ENCODE measurements around the gene LAPTM5. TPM values are rescaled to one million over a fixed set of nuclear protein-coding genes. Genes with fewer than 3 reads are reported as not detected.

LAPTM5 gene
- total and polyA plus RNA-seq, 5 donors from 2014 or later: 552 to 687 (median 589) TPM

GRCh38 chr1:30755334-30755733 lies 2.2 kb downstream of the LAPTM5 start:
- H3K4me3 ChIP-seq (ENCODE audit: low read depth, low read length): peak overlapping the region; percentile 97
- Mint-ChIP-seq H3K9me3 (no peaks in the 10 kb centered on the region), H3K27ac (peak overlapping the region; percentile 97 to 98 (median 98)), H3K4me1 (peaks cover 22 to 89% (median 54%) of the 10 kb centered on the region in 4 donors), H3K27me3 (peaks cover 4% of the 10 kb centered on the region), H3K36me3 (peaks cover 16% of the 10 kb centered on the region), H3K4me3 (peak overlapping the region; percentile 94 to 99 (median 98))
- peak overlapping the region; percentile 94 for H3K27ac ChIP-seq (ENCODE audit: insufficient read depth, low read length, poor library complexity, severe bottlenecking)
- ATAC-seq (ENCODE audit: low read depth in 2 of 2): no peak
- H3K27me3 ChIP-seq (ENCODE audit: control insufficient read depth, insufficient read depth, low read length): no peaks in the 10 kb centered on the region
- no peak for DNase-seq
- H3K4me1 ChIP-seq (ENCODE audit: control insufficient read depth, insufficient read depth, low read length, poor library complexity, severe bottlenecking): peaks cover 99% of the 10 kb centered on the region
- peaks cover 8% of the 10 kb centered on the region for H3K36me3 ChIP-seq (ENCODE audit: control insufficient read depth, insufficient read depth, low read length)
- no peaks in the 10 kb centered on the region for H3K9me3 ChIP-seq (ENCODE audit: control insufficient read depth in 2 of 2, low read length in 2 of 2)

GRCh38 chr1:30754684-30755171 lies 2.8 kb downstream of the LAPTM5 start:
- H3K4me1 Mint-ChIP-seq: peaks cover 16 to 89% (median 54%) of the 10 kb centered on the region in 4 donors
- ATAC-seq (ENCODE audit: low read depth in 2 of 2): no peak

DNA sequence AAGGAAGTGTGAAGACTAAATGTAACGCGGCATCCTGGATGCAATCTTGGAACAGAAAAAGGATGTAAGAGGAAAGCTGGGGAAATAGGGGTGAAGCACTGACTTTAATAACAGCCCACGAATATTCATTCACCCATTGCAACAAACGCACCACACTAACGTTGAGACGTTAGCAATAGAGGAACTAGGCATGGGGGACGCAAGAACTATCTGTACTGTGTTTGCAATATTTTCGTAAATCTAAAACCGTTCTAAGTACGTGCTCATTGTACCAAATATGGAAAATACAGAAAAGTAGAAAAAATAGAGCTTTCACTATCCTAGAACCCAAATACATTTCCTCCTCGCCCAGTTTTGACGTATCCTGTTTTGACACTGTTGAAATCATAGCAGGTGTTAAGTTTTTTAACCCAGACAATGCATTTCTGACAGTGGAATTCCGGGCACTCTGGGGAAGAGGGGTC lies 3.9 kb downstream of the LAPTM5 start:
- Histone ChIP-seq H3K36me3 (ENCODE audit: control insufficient read depth, insufficient read depth, low read length) (peaks cover 8% of the 10 kb centered on the region), H3K4me3 (ENCODE audit: low read depth, low read length) (peak overlapping the region; percentile 97), H3K9me3 (ENCODE audit: control insufficient read depth in 2 of 2, low read length in 2 of 2) (no peaks in the 10 kb centered on the region), H3K27ac (ENCODE audit: insufficient read depth, low read length, poor library complexity, severe bottlenecking) (peak overlapping the region; percentile 94), H3K4me1 (ENCODE audit: control insufficient read depth, insufficient read depth, low read length, poor library complexity, severe bottlenecking) (peaks cover 99% of the 10 kb centered on the region), H3K27me3 (ENCODE audit: control insufficient read depth, insufficient read depth, low read length) (no peaks in the 10 kb centered on the region)
- Mint-ChIP-seq H3K27me3 (peaks cover 4% of the 10 kb centered on the region), H3K9me3 (no peaks in the 10 kb centered on the region), H3K4me3 (peak overlapping the region; percentile 94 to 99 (median 98)), H3K36me3 (peaks cover 29% of the 10 kb centered on the region), H3K27ac (peak overlapping the region; percentile 97 to 98 (median 98)), H3K4me1 (peaks cover 11 to 89% (median 58%) of the 10 kb centered on the region in 4 donors)
- no peak for ATAC-seq (ENCODE audit: low read depth in 2 of 2)
- peak in 2 of 3 donors; percentile 59 to 70 for DNase-seq

More at GRCh38 chr1:30754684-30755171, 2.8 kb downstream of the LAPTM5 start:
- Mint-ChIP-seq H3K4me3 (peak overlapping the region; percentile 94 to 99 (median 98)), H3K27me3 (peaks cover 4% of the 10 kb centered on the region), H3K27ac (peak overlapping the region; percentile 97 to 98 (median 98)), H3K9me3 (no peaks in the 10 kb centered on the region), H3K36me3 (peaks cover 20% of the 10 kb centered on the region)
- Histone ChIP-seq H3K27me3 (ENCODE audit: control insufficient read depth, insufficient read depth, low read length) (no peaks in the 10 kb centered on the region), H3K9me3 (ENCODE audit: control insufficient read depth in 2 of 2, low read length in 2 of 2) (no peaks in the 10 kb centered on the region), H3K4me3 (ENCODE audit: low read depth, low read length) (peak overlapping the region; percentile 97), H3K27ac (ENCODE audit: insufficient read depth, low read length, poor library complexity, severe bottlenecking) (peak overlapping the region; percentile 94), H3K36me3 (ENCODE audit: control insufficient read depth, insufficient read depth, low read length) (peaks cover 8% of the 10 kb centered on the region), H3K4me1 (ENCODE audit: control insufficient read depth, insufficient read depth, low read length, poor library complexity, severe bottlenecking) (peaks cover 99% of the 10 kb centered on the region)
- DNase-seq: no peak

- H3K36me3 Mint-ChIP-seq: peaks cover 31% of the 10 kb centered on the region
- peak overlapping the region; percentile 97 to 98 (median 98) for H3K27ac Mint-ChIP-seq
Observed at GRCh38 chr1:30753118-30753517, 4.5 kb downstream of the LAPTM5 start.

DNA sequence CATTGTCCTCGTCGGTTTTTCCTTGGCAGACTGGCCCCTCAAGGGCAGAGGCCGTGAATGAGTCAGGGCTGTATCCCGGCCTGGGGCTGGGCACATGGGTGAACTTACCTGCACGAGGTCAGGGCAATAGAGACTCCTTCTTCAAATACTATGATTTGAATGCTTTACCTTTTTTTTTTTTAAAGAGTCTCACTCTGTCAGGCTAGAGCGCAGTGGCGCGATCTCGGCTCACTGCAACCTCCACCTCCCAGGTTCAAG lies 5.0 kb downstream of the LAPTM5 start:
- Histone ChIP-seq H3K4me3 (ENCODE audit: low read depth, low read length) (peak overlapping the region; percentile 37), H3K27me3 (ENCODE audit: control insufficient read depth, insufficient read depth, low read length) (no peaks in the 10 kb centered on the region), H3K4me1 (ENCODE audit: control insufficient read depth, insufficient read depth, low read length, poor library complexity, severe bottlenecking) (peaks cover 99% of the 10 kb centered on the region), H3K9me3 (ENCODE audit: control insufficient read depth in 2 of 2, low read length in 2 of 2) (no peaks in the 10 kb centered on the region), H3K36me3 (ENCODE audit: control insufficient read depth, insufficient read depth, low read length) (peaks cover 12% of the 10 kb centered on the region), H3K27ac (ENCODE audit: insufficient read depth, low read length, poor library complexity, severe bottlenecking) (peak overlapping the region; percentile 94)
- Mint-ChIP-seq H3K4me3 (peak overlapping the region; percentile 88 to 99 (median 92)), H3K27me3 (peaks cover 4% of the 10 kb centered on the region), H3K4me1 (peaks cover 13 to 91% (median 62%) of the 10 kb centered on the region in 4 donors), H3K27ac (peak overlapping the region; percentile 97 to 98 (median 98)), H3K36me3 (peaks cover 34% of the 10 kb centered on the region), H3K9me3 (no peaks in the 10 kb centered on the region)
- ATAC-seq (ENCODE audit: low read depth in 2 of 2) (no peak), DNase-seq (no peak)

More at GRCh38 chr1:30753118-30753517, 4.5 kb downstream of the LAPTM5 start:
- Mint-ChIP-seq H3K4me3 (peak overlapping the region; percentile 94 to 99 (median 98)), H3K27me3 (peaks cover 4% of the 10 kb centered on the region), H3K9me3 (no peaks in the 10 kb centered on the region), H3K4me1 (peaks cover 13 to 89% (median 60%) of the 10 kb centered on the region in 4 donors)
- peaks cover 99% of the 10 kb centered on the region for H3K4me1 ChIP-seq (ENCODE audit: control insufficient read depth, insufficient read depth, low read length, poor library complexity, severe bottlenecking)
- H3K9me3 ChIP-seq (ENCODE audit: control insufficient read depth in 2 of 2, low read length in 2 of 2): no peaks in the 10 kb centered on the region
- peak overlapping the region; percentile 97 for H3K4me3 ChIP-seq (ENCODE audit: low read depth, low read length)
- ATAC-seq (ENCODE audit: low read depth in 2 of 2) (no peak), DNase-seq (no peak)
- H3K27me3 ChIP-seq (ENCODE audit: control insufficient read depth, insufficient read depth, low read length): no peaks in the 10 kb centered on the region
- peaks cover 8% of the 10 kb centered on the region for H3K36me3 ChIP-seq (ENCODE audit: control insufficient read depth, insufficient read depth, low read length)
- H3K27ac ChIP-seq (ENCODE audit: insufficient read depth, low read length, poor library complexity, severe bottlenecking): peak overlapping the region; percentile 94

- peaks cover 100% of the 10 kb centered on the region for H3K4me1 ChIP-seq (ENCODE audit: control insufficient read depth, insufficient read depth, low read length, poor library complexity, severe bottlenecking)
- peaks cover 17% of the 10 kb centered on the region for H3K36me3 ChIP-seq (ENCODE audit: control insufficient read depth, insufficient read depth, low read length)
- H3K9me3 ChIP-seq (ENCODE audit: control insufficient read depth in 2 of 2, low read length in 2 of 2): no peaks in the 10 kb centered on the region
- H3K4me3 ChIP-seq (ENCODE audit: low read depth, low read length): peak overlapping the region; percentile 37
- peaks cover 13 to 91% (median 64%) of the 10 kb centered on the region in 4 donors for H3K4me1 Mint-ChIP-seq
- no peaks in the 10 kb centered on the region for H3K9me3 Mint-ChIP-seq
- H3K36me3 Mint-ChIP-seq: peaks cover 39% of the 10 kb centered on the region
- no peak for DNase-seq
- peaks cover 4% of the 10 kb centered on the region for H3K27me3 Mint-ChIP-seq
- no peaks in the 10 kb centered on the region for H3K27me3 ChIP-seq (ENCODE audit: control insufficient read depth, insufficient read depth, low read length)
- H3K27ac Mint-ChIP-seq: peak overlapping the region; percentile 97 to 98 (median 98)
- peak overlapping the region; percentile 94 for H3K27ac ChIP-seq (ENCODE audit: insufficient read depth, low read length, poor library complexity, severe bottlenecking)
- peak overlapping the region; percentile 88 to 99 (median 92) for H3K4me3 Mint-ChIP-seq
- ATAC-seq (ENCODE audit: low read depth in 2 of 2): no peak
Observed at GRCh38 chr1:30751830-30752650, 5.5 kb downstream of the LAPTM5 start.

DNA sequence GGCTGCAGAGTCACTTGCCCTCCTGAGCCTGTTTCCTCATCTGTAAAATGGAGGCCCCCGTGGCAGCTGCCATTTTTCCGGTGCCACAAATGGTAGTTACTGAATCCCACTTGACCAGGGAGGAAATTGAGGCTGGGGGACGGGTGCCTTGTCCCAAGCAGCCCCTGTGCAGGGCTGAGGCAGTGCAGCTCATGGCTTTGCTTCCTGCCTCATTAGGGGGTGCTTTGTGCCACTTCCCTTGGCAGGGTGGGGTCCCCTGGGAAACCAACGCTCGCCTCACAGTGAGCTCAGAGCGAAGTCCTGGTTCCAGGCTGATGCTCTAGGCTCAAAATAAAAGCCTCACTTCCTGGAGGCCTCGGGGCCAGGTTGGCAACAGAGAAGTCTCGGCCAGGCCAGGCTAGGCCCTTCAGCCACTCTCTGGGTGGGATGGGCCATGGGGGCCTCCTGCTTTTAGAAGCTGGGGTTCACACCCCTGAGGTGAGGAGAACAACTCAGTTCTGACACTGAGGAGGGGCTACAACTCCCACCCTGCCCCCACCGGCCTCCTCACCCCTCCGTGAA lies 6.8 kb downstream of the LAPTM5 start:
- H3K4me1 ChIP-seq (ENCODE audit: control insufficient read depth, insufficient read depth, low read length, poor library complexity, severe bottlenecking): peaks cover 100% of the 10 kb centered on the region
- H3K27me3 ChIP-seq (ENCODE audit: control insufficient read depth, insufficient read depth, low read length): no peaks in the 10 kb centered on the region
- H3K4me3 Mint-ChIP-seq: peak overlapping the region; percentile 77 to 99 (median 92)
- peaks cover 22% of the 10 kb centered on the region for H3K36me3 ChIP-seq (ENCODE audit: control insufficient read depth, insufficient read depth, low read length)
- H3K27ac ChIP-seq (ENCODE audit: insufficient read depth, low read length, poor library complexity, severe bottlenecking): peak overlapping the region; percentile 94
- no peak for ATAC-seq (ENCODE audit: low read depth in 2 of 2)
- peak in 1 of 3 donors; percentile 60 for DNase-seq
- no peaks in the 10 kb centered on the region for H3K9me3 Mint-ChIP-seq
- no peaks in the 10 kb centered on the region for H3K9me3 ChIP-seq (ENCODE audit: control insufficient read depth in 2 of 2, low read length in 2 of 2)
- H3K27ac Mint-ChIP-seq: peak overlapping the region; percentile 97 to 98 (median 98)
- peaks cover 47% of the 10 kb centered on the region for H3K36me3 Mint-ChIP-seq
- H3K4me1 Mint-ChIP-seq: peaks cover 13 to 99% (median 74%) of the 10 kb centered on the region in 4 donors
- H3K27me3 Mint-ChIP-seq: peaks cover 4% of the 10 kb centered on the region
- H3K4me3 ChIP-seq (ENCODE audit: low read depth, low read length): peak overlapping the region; percentile 74
